ENCODE results near the gene PLPP3. TPM values are rescaled to one million over a fixed set of nuclear protein-coding genes. Genes with fewer than 3 reads are reported as not detected.

PLPP3 gene
- total RNA-seq, 1 donor from 2014 or later: 16.1 TPM

GRCh38 chr1:56524263-56524662 is 55.1 kb downstream of the PLPP3 start:
- Mint-ChIP-seq H3K4me1 (ENCODE audit: low read depth) (peaks cover 15% of the 10 kb centered on the region), H3K36me3 (ENCODE audit: insufficient read depth) (peaks cover 13% of the 10 kb centered on the region), H3K4me3 (ENCODE audit: low read depth) (no peak overlapping the region), H3K9me3 (ENCODE audit: low read depth) (no peaks in the 10 kb centered on the region), H3K27me3 (no peaks in the 10 kb centered on the region), H3K27ac (peak overlapping the region; percentile 16)
- no peak for DNase-seq (ENCODE audit: low spot score, unreplicated experiment)
- TF ChIP-seq CTCF (IDR thresholded peaks at IDR 0.05; ENCODE audit: unreplicated experiment): no peak

GRCh38 chr1:56522680-56523079 is 56.7 kb downstream of the PLPP3 start:
- DNase-seq (ENCODE audit: low spot score, unreplicated experiment): no peak
- H3K27me3 Mint-ChIP-seq: no peaks in the 10 kb centered on the region
- no peak overlapping the region for H3K27ac Mint-ChIP-seq
- peaks cover 11% of the 10 kb centered on the region for H3K4me1 Mint-ChIP-seq (ENCODE audit: low read depth)
- H3K36me3 Mint-ChIP-seq (ENCODE audit: insufficient read depth): peaks cover 15% of the 10 kb centered on the region
- no peak for TF ChIP-seq CTCF (IDR thresholded peaks at IDR 0.05; ENCODE audit: unreplicated experiment)
- H3K9me3 Mint-ChIP-seq (ENCODE audit: low read depth): no peaks in the 10 kb centered on the region
- H3K4me3 Mint-ChIP-seq (ENCODE audit: low read depth): no peak overlapping the region

- DNase-seq (ENCODE audit: low spot score, unreplicated experiment): no peak
- Mint-ChIP-seq H3K36me3 (ENCODE audit: insufficient read depth) (peaks cover 15% of the 10 kb centered on the region), H3K4me1 (ENCODE audit: low read depth) (peaks cover 22% of the 10 kb centered on the region), H3K4me3 (ENCODE audit: low read depth) (no peak overlapping the region), H3K27me3 (no peaks in the 10 kb centered on the region), H3K27ac (no peak overlapping the region), H3K9me3 (ENCODE audit: low read depth) (no peaks in the 10 kb centered on the region)
- no peak for TF ChIP-seq CTCF (IDR thresholded peaks at IDR 0.05; ENCODE audit: unreplicated experiment)
Measured at GRCh38 chr1:56520016-56520601, 59.3 kb downstream of the PLPP3 start.

- no peak overlapping the region for H3K4me3 Mint-ChIP-seq (ENCODE audit: low read depth)
- no peaks in the 10 kb centered on the region for H3K27me3 Mint-ChIP-seq
- DNase-seq (ENCODE audit: low spot score, unreplicated experiment): no peak
- H3K27ac Mint-ChIP-seq: peak overlapping the region; percentile 99
- peaks cover 22% of the 10 kb centered on the region for H3K4me1 Mint-ChIP-seq (ENCODE audit: low read depth)
- H3K9me3 Mint-ChIP-seq (ENCODE audit: low read depth): no peaks in the 10 kb centered on the region
- peaks cover 4% of the 10 kb centered on the region for H3K36me3 Mint-ChIP-seq (ENCODE audit: insufficient read depth)
- TF ChIP-seq CTCF (IDR thresholded peaks at IDR 0.05; ENCODE audit: unreplicated experiment): no peak
Measured at GRCh38 chr1:56517404-56518130, 61.8 kb downstream of the PLPP3 start.

- H3K4me3 Mint-ChIP-seq (ENCODE audit: low read depth): peak overlapping the region; percentile 30
- H3K27me3 Mint-ChIP-seq: no peaks in the 10 kb centered on the region
- peaks cover 5% of the 10 kb centered on the region for H3K36me3 Mint-ChIP-seq (ENCODE audit: insufficient read depth)
- TF ChIP-seq CTCF (IDR thresholded peaks at IDR 0.05; ENCODE audit: unreplicated experiment): no peak
- no peaks in the 10 kb centered on the region for H3K9me3 Mint-ChIP-seq (ENCODE audit: low read depth)
- no peak for DNase-seq (ENCODE audit: low spot score, unreplicated experiment)
- H3K4me1 Mint-ChIP-seq (ENCODE audit: low read depth): peaks cover 22% of the 10 kb centered on the region
- H3K27ac Mint-ChIP-seq: peak overlapping the region; percentile 99
Measured at GRCh38 chr1:56516539-56517252, 62.7 kb downstream of the PLPP3 start.
